SK-N-SH (cell line): ENCODE measurements around the gene VPREB1. TPM values are rescaled to one million over a fixed set of nuclear protein-coding genes. Genes with fewer than 3 reads are reported as not detected.
A peak's percentile ranks its signal among the peaks of the same experiment; 100 is the strongest.

Experiments used
- CTCF ChIA-PET: fragments of 300-600, 350-600 bp; formaldehyde crosslinking; extraction: SDS; loops from one replicate; lab custom pipeline; 2021; lab: Yijun Ruan, JAX
- POLR2A ChIA-PET: fragments of 350-600 bp; sonication (Branson Sonifier 250); formaldehyde crosslinking; extraction: SDS; loops from one replicate; lab custom pipeline; 2020; ENCODE audit warnings: antibody characterized with exemption, inconsistent platforms; lab: Yijun Ruan, JAX
- DNase-seq: peaks from one replicate; pipeline ENCODE4 v3.0.0; 2012
- H2AFZ ChIP-seq: fragments of 200-600 bp; sonication (generic); 2 replicates; pipeline ENCODE4 v1.8.1; 2016; ENCODE audit warnings: antibody characterized with exemption, mild to moderate bottlenecking, low read depth
- H3F3A ChIP-seq: fragments of 200-600 bp; sonication (generic); replicated peaks from 2 replicates; pipeline ENCODE3; 2016; ENCODE audit warnings: antibody characterized with exemption, mild to moderate bottlenecking; ENCODE audit not compliant: insufficient read depth
- H3K27ac ChIP-seq, 2 experiments: fragments of 200-500 bp in 1 of 2; fragments of 200-600 bp in 1 of 2; sonication (Bioruptor generic) in 1 of 2; sonication (generic), shearing (Covaris generic) in 1 of 2; 2 replicates each; pipeline versions ENCODE4 v1.5.1 to v1.6.1; 2014 to 2016; ENCODE audit warnings: low read depth in 2 of 2, inconsistent platforms in 1 of 2, low read length in 1 of 2, mild to moderate bottlenecking in 1 of 2, mixed read lengths in 1 of 2
- H3K27me3 ChIP-seq: fragments of 200-600 bp; sonication (generic), shearing (Covaris generic); 2 replicates; pipeline ENCODE4 v1.6.1; 2016; ENCODE audit warnings: mixed run types; ENCODE audit not compliant: insufficient read depth
- H3K36me3 ChIP-seq, 2 experiments: fragments of 200-500 bp in 1 of 2; fragments of 200-600 bp in 1 of 2; sonication (Bioruptor generic) in 1 of 2; sonication (generic) in 1 of 2; replicated peaks in 1 of 2; 2 replicates each; pipeline versions ENCODE3 to v1.5.1; 2014 to 2016; ENCODE audit warnings: low read length in 1 of 2, mild to moderate bottlenecking in 1 of 2; ENCODE audit not compliant: insufficient read depth in 2 of 2, control insufficient read depth in 1 of 2
- H3K4me1 ChIP-seq, 2 experiments: fragments of 200-500 bp in 1 of 2; fragments of 200-600 bp in 1 of 2; sonication (Bioruptor generic) in 1 of 2; sonication (generic), shearing (Covaris generic) in 1 of 2; 2 replicates each; pipeline versions ENCODE4 v1.5.1 to v1.6.1; 2014 to 2016; ENCODE audit warnings: low read depth in 1 of 2, low read length in 1 of 2, mixed run types in 1 of 2; ENCODE audit not compliant: insufficient read depth in 2 of 2, control insufficient read depth in 1 of 2
- H3K4me2 ChIP-seq: fragments of 200-600 bp; sonication (generic), shearing (Covaris generic); 2 replicates; pipeline ENCODE4 v1.6.1; 2017; ENCODE audit warnings: mixed run types
- H3K4me3 ChIP-seq, 2 experiments: fragments of 200-500 bp in 1 of 2; fragments of 200-600 bp in 1 of 2; sonication (Bioruptor generic) in 1 of 2; sonication (generic), shearing (Covaris generic) in 1 of 2; 2 replicates each; pipeline versions ENCODE4 v1.5.1 to v1.8.1; 2014 to 2016; ENCODE audit warnings: low read depth in 2 of 2, inconsistent platforms in 1 of 2, low read length in 1 of 2, mild to moderate bottlenecking in 1 of 2, mixed read lengths in 1 of 2, moderate library complexity in 1 of 2
- H3K79me2 ChIP-seq: fragments of 200-600 bp; sonication (generic); 2 replicates; pipeline ENCODE4 v1.8.1; 2017; ENCODE audit warnings: mild to moderate bottlenecking; ENCODE audit not compliant: insufficient read depth
- H3K9ac ChIP-seq: fragments of 200-600 bp; sonication (generic); 2 replicates; pipeline ENCODE4 v1.6.1; 2017; ENCODE audit warnings: mixed run types
- H3K9me2 ChIP-seq: fragments of 200-600 bp; sonication (generic); 2 replicates; pipeline ENCODE4 v1.6.1; 2017; ENCODE audit warnings: mixed run types
- H3K9me3 ChIP-seq: fragments of 200-600 bp; sonication (generic); 2 replicates; pipeline ENCODE4 v1.6.1; 2017; ENCODE audit warnings: mixed run types, mild to moderate bottlenecking, moderate library complexity
- H4K20me1 ChIP-seq: fragments of 200-600 bp; sonication (generic); 2 replicates; pipeline ENCODE4 v1.6.1; 2017; ENCODE audit warnings: mild to moderate bottlenecking, mixed run types; ENCODE audit not compliant: insufficient read depth
- MEF2A ChIP-seq: IDR thresholded peaks from 2 replicates; pipeline ENCODE4 v1.4.0; 2012; ENCODE audit warnings: low read depth, borderline replicate concordance
- NRF1 ChIP-seq: IDR thresholded peaks from 2 replicates; pipeline ENCODE4 v1.6.1; 2012; ENCODE audit warnings: low read depth, mild to moderate bottlenecking, low read length
- RAD21 ChIP-seq: IDR thresholded peaks from 2 replicates; pipeline ENCODE4 v1.6.1; 2012; ENCODE audit warnings: mild to moderate bottlenecking, low read length
- RXRA ChIP-seq: IDR thresholded peaks from 2 replicates; pipeline ENCODE4 v1.4.0; 2012; ENCODE audit warnings: low read depth, mild to moderate bottlenecking, borderline replicate concordance
- SMC3 ChIP-seq: IDR thresholded peaks from 2 replicates; pipeline ENCODE4 v1.6.1; 2012; ENCODE audit warnings: low read depth, low read length, improper control_type of control experiment
- WGBS: methylation state at CpG from one replicate; pipeline ENCODE4 v1.1.6; 2017; ENCODE audit warnings: low lambda C conversion rate; 5-methylcytosine and 5-hydroxymethylcytosine counted together
- polyA plus RNA-seq, 3 experiments: library from polyadenylated mRNA; depleted of rRNA; stranded (reverse); fragments of >200 nt; gene quantifications; 2 replicates each; pipeline ENCODE4 v1.2.3, GENCODE V29; 2012
- TF ChIP-seq, protein P1 (sequence below): IDR thresholded peaks from 2 replicates; pipeline ENCODE4 v1.4.0; 2012; ENCODE audit warnings: low read depth
- TF ChIP-seq, protein P2 (sequence below): fragments of 200-600 bp; sonication (generic); IDR thresholded peaks from 2 replicates; pipeline ENCODE4 v1.6.1; 2017; ENCODE audit warnings: antibody characterized with exemption, mild to moderate bottlenecking, moderate library complexity

The VPREB1 gene
- polyA plus RNA-seq, 1 of the 3 experiments (the other 2 are of a cell fraction) = not detected

DNA sequence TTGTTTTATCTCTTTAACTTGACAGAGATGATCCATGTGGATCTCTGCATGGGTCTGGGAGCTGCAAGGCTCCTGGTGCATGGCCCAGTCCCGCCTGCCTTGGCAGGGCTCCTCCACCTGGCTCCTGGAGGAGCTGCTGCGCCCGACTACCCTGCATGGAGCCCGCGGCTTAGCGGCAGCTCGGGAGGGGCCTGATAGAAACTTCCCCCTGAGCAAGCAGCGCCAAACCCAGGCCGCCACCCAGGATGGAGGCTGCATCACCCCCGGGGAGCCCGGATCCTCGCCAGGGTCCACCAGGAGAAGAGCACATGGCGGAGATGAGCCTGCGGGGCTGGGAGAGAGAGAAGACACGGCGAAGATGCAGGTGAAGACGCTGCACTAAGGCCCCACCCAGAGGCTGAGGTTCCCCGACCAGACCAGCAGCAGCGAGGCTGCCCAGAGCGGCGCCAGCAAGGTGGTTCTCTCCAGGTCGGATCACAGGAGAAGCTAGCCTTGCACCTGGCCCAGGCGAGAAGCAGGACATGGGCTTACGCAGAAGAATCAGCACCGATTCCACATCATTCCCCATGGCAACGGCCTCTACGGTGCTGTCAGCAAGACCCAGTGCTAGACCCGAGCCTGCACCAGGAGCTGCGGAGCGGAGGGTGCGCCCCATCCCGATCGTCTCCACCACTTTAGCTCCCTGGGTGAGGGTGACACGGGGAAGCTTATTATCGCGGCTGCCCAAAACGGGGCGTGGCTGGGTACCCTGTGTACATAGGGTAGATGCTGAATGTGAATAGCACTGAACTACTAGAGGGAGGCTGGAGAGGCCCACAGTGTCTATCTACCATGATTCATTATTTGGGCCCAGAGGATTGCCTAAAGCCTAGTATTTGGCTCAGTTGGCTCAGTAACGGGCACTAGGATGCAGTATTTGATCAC is 41.3 kb upstream of the VPREB1 start:
- Histone ChIP-seq H3K27me3 (peaks cover 44% of the 10 kb centered on the region), H3K27ac (no peak overlapping the region), H3K36me3 (no peaks in the 10 kb centered on the region), H3K9me2 (no peaks in the 10 kb centered on the region), H3K4me2 (no peak overlapping the region), H3K79me2 (no peaks in the 10 kb centered on the region), H3K9ac (no peak overlapping the region), H3K4me1 (no peaks in the 10 kb centered on the region), H4K20me1 (no peaks in the 10 kb centered on the region), H3F3A (no peaks in the 10 kb centered on the region), H3K9me3 (no peaks in the 10 kb centered on the region), H3K4me3 (no peak overlapping the region), H2AFZ (no peak overlapping the region)
- WGBS = 49% methylated on average over 19 of the region's 39 CpGs
- no peak for DNase-seq
- POLR2A ChIA-PET = interaction anchor here (0.6 kb wide), 1 partner anchor 29 kb away, joined by 4 read pairs; no protein-coding TSS in a partner anchor
- CTCF ChIA-PET = interaction anchor here (1.0 to 3.5 kb wide), 3 partner anchors 11 to 220 kb away, joined by 3 to 47 read pairs (median 3); no protein-coding TSS in a partner anchor
- TF ChIP-seq, protein P1, sequence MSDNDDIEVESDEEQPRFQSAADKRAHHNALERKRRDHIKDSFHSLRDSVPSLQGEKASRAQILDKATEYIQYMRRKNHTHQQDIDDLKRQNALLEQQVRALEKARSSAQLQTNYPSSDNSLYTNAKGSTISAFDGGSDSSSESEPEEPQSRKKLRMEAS = no peak

DNA sequence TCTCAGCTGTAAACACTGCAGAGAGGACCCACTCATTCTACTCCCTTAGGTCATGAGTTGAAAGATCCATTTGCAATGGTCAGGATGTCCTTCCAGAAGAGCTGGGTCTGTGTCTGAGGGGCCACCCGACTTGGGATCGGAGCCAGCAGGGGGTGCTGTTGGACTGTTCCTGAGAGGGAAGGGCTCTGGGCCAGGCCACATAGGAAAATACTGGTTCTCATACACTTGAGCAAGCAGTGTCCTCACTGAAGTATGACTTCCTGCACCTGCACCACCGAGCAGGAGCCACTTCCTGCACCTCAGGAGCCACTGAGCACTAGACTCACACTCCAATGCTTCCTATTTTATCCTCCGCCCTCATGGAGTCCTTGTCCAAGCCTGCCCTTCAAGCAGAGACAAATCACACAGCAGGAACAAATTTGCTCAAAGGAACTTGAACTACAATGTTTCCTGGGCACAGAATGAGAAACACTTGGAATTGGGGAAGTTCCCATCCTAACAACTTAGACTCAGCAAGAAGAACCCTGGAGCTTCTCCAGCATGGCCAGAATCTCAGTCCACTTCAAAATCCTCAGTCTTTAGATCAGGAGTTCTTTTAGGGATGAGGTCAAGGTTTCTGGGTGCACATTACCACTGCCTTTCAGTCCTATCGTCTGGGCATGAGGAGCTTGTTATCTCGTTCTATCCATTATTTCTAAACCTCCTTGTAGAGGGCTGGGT is 36.6 kb upstream of the VPREB1 start:
- H3K9me3 ChIP-seq = no peaks in the 10 kb centered on the region
- POLR2A ChIA-PET = no interaction called here

More for the DNA sequence above, 36.6 kb upstream of the VPREB1 start:
- CTCF ChIA-PET = interaction anchor here (0.7 to 4.8 kb wide), 17 partner anchors 8 to 484 kb away, joined by 3 to 33 read pairs (median 4); no protein-coding TSS in a partner anchor
- no peak overlapping the region for H3K9ac ChIP-seq
- no peaks in the 10 kb centered on the region for H3F3A ChIP-seq
- H4K20me1 ChIP-seq = no peaks in the 10 kb centered on the region
- H3K36me3 ChIP-seq = no peaks in the 10 kb centered on the region
- DNase-seq = peak; percentile 77
- no peaks in the 10 kb centered on the region for H3K79me2 ChIP-seq
- TF ChIP-seq NRF1 = no peak
- TF ChIP-seq MEF2A = no peak
- no peak for TF ChIP-seq RXRA
- peak; percentile 79 for TF ChIP-seq RAD21
- peak; percentile 50 for TF ChIP-seq SMC3
- TF ChIP-seq, protein P2, sequence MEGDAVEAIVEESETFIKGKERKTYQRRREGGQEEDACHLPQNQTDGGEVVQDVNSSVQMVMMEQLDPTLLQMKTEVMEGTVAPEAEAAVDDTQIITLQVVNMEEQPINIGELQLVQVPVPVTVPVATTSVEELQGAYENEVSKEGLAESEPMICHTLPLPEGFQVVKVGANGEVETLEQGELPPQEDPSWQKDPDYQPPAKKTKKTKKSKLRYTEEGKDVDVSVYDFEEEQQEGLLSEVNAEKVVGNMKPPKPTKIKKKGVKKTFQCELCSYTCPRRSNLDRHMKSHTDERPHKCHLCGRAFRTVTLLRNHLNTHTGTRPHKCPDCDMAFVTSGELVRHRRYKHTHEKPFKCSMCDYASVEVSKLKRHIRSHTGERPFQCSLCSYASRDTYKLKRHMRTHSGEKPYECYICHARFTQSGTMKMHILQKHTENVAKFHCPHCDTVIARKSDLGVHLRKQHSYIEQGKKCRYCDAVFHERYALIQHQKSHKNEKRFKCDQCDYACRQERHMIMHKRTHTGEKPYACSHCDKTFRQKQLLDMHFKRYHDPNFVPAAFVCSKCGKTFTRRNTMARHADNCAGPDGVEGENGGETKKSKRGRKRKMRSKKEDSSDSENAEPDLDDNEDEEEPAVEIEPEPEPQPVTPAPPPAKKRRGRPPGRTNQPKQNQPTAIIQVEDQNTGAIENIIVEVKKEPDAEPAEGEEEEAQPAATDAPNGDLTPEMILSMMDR = peak; percentile 77
- H3K27ac ChIP-seq = no peak overlapping the region
- no peaks in the 10 kb centered on the region for H3K9me2 ChIP-seq
- H3K4me3 ChIP-seq = no peak overlapping the region; a peak in 1 of 4 replicates
- peaks cover 0 to 6% of the 10 kb centered on the region in 2 experiments; a peak in 1 of 4 replicates for H3K4me1 ChIP-seq
- WGBS = 22% methylated on average over 5 of the region's 6 CpGs
- peaks cover 12% of the 10 kb centered on the region for H3K27me3 ChIP-seq
- no peak overlapping the region for H3K4me2 ChIP-seq
- no peak overlapping the region for H2AFZ ChIP-seq
